ENCODE results near the gene CAPZB.

The CAPZB gene

DNA sequence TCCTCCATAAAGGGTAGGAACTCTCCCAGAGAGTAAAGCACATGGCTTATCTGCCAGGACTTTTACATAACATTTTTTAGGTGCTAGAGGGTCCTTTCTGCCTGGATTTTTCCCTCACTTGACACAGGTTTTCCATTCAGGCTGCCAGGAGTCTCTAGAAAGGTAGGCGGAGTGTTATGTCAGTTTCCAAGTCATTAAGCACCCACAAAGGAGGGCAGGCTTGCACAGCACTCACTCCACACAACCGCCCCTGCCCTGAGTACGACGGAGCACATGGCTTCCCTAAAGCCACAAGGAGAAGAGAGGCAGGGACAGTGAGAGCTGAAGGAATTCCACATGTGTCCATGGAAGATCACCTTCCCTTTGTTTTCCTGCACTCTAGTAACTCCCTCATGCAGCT is 55.7 kb downstream of the CAPZB start:
- peak; percentile 94 for DNase-seq (ENCODE audit: low read depth, low spot score)

DNA sequence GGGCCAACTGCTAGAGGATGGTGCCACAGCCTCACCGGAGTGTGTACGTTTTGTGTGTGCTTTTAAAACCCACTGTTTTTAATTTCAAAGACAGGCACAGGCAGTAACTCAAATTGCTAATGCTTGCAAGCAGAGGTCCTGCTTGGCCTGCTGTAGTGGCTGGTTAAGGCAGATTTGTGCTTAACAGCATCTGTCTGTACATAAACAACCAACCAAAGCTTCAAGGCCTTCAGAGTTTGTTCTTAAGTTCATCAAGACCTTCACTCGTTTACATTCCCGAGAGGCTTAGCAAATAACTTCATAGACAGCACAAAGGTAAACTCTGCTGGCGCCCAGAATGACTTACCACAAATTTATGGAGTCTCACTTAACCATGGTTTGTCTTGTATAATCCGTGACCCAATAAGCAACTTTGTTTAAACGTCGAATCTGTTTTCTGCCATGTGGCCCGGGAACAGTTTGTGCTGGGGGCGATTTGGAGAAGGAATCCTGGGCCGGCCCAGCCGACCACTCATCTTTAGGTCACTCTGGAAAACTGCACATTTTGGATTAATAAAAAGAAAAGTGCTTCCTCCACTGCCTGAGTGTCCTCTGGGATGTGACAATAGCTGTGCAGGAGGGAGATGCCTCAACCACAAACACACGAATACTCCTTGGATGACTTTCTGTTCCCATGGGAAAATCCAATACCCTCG is 58.1 kb downstream of the CAPZB start:
- peak; percentile 76 for DNase-seq (ENCODE audit: low read depth, low spot score)

DNA sequence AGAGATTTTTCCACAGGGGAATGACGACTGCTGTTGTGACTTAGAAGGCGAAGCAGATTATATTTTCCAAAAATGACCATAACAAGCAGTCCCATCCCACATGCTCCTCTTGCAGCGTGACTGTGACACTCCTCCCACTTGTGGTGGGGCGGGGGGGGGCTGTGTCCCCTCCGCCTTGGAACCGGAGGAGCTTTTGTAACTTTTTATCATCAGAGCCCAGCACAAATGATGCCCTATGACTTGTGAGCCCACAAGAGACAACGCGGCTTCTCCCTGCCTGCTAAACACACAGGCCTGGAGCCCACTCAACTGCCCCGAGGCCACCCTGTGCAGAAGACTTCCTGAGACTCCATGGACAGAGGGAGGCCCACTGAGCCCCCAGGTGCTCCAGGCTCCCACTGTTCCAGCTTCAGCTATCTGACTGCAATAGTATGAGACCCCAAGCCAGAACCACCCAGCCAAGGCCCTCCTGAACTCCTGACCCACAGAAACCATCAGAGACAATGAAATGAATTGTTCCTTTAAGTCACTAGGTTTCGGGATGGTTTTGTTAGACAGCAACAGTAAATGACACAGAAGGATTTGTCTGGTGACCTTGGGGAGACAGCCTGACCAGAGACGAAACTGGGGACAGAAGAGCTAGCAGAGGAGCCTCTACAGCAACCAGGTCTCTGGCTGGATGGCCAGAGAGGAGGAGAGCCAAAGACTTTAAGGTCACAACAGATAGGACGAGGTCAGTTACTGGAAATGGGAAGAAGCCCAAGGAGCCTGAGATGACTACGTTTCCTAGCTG is 58.8 kb downstream of the CAPZB start:
- DNase-seq (ENCODE audit: low read depth, low spot score): no peak

DNA sequence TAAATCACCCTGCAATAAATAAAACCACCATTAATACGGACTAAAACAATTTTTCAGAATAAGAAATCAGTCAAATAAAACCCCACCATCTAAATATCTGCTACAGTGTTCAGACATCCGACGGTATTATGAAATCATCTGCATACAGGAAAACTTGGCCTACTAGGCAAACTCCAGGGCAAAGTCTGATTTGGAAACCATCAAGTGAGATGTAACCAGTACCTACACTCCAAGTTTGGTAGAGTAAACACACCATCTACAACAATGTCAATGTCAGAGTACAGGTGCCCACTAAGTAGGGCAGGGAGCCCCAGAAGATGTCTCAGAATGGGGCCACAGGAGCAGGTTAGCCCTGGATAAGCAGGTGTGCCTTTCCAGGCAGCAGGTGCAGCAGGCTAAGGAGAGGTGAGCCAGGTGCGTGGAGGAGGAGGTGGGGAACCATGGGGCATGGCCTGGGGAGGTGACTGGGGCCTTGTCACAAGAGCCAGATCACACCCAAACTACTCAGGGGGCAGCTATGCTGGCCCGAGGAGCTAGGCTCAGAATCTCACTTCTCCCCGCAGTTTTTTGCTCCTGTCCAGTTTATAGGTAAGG is 59.6 kb downstream of the CAPZB start:
- no peak for DNase-seq (ENCODE audit: low read depth, low spot score)

DNA sequence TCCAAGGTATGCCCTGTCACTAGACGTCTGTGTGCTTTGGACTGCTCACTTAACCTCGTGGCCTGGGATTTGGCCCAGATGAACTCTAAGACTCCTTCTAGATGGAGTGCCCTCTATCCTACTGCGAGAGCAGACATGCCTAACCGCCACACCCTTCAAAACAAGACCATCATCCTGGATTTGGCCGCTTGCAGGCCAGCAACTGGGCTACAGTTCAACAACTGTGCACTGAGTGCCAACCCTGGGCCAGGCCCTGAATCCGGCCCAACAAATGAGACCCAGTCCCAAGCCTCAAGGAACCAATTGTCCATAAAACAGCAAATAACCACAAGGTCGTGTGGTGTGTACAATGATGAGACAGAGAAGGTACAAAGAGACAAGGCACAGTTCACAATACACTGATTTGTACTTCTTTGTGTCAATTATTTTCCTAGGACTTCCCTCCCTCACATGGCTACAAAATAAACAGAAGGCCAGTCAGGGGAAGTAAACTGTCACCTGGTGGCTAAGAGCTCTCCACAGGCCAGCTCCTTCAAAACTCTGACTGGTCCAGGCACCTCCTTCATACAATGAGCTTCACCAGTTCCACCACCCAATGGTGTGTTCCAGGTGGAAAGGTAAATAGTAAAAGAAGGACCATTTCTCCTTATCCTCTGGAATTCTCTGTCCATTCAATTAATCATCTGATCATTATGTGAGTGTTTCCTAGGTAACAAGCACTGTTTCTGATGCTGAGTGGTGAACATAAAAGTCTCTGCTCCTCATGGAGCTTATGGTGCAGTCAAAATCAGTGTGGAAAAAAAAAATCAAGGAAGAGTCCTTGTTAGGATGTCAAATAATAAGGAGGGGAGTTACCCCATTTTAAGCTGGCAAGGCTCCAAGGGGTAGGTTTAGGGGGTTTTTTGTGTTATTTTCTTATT is 60.4 kb downstream of the CAPZB start:
- DNase-seq (ENCODE audit: low read depth, low spot score): no peak

DNA sequence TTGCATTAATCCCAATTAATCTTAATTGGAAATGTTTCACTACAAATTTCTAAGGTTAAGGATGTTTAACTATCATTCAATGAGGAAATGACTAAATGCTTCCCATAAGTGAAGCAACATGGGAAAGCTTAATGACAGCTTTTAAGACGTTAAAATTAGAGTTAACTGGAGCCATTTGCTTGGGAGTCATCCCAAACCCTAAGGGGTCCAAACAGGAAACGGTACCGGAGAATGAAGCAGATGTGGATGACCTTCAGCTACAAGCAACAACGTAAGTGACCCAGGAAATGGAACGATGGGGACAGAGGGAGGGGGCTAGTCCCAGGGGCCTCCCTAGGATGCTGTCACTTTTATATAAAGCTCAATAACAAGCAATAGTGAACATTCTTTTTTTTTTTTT is 62.2 kb downstream of the CAPZB start:
- DNase-seq (ENCODE audit: low read depth, low spot score): no peak

DNA sequence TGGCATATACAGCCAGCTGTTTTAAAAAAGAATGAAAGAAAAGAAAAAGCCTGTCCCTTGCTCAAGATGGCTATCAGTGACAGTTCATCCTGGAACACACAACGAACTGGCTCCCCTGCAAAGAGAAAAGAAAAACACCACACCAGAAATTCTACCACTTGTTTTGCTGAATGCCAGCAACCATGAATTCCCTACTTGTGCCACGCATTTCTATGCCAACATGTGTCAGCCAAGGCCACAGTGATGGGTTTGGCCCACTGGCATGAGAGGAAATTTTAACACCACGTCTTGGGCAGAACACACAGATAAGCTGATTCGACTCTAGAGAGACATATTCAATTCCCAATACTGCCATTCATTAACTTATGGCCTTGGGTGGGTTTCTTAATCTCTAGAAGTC is 64.0 kb downstream of the CAPZB start:
- DNase-seq (ENCODE audit: low read depth, low spot score): no peak

DNA sequence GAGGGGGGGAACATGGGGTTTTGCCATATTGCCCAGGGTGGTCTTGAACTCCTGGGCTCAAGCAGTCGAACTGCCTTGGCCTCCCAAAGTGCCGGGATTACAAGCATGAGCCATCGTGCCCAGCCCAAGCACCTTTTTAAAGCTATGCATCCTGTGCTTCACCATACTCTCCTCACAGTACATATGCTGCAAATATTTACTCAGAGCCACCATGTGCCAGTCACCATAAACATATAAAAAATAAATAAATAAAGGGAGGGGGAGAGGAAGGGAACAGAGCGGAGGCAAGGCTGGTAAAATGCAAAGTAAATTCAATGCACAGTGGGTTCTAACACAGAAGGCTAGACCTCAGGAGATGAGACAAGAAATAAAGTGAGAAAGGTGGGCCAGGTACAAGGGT is 64.7 kb downstream of the CAPZB start:
- no peak for DNase-seq (ENCODE audit: low read depth, low spot score)

DNA sequence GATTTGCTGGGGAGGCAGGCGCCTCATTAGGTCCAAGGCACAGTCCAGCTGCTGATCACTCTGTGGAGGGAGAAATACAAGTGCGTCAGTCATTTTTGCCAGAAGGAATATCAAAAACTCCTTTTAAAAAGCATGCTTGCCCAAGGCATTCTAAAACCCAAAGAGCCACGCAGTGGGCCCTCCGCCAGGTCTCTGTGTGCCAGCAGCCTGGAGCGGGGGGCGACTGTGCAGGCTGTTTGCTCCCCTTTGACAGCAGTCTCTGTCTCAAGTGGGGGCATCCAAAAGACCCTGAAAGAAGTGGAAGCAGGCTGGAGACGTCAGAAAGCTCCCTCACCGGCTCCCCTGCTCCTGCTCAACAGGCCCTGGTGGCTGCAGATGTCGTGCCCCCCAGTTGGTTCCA is 65.6 kb downstream of the CAPZB start:
- no peak for DNase-seq (ENCODE audit: low read depth, low spot score)

DNA sequence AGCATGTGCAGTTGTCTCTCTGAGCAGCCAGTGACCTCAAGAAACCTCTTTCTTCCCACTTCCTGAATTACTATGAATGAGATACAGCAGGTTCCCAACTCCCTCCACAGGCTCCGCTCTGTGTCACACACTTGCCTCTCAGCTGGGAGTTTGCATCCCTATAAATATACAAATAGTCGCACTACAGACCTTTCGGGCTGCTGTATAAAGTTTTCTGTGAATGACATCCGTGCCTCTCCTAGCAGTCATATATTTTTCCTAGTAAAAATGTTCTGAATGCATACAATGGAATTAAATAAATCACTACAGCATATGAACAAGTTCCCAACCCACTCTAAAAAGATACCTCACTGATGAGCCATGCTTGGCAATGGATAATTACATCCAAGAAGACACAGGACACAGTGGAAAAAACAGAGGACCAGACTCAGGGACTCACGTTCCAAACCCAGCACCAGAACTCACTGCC is 66.8 kb downstream of the CAPZB start:
- DNase-seq (ENCODE audit: low read depth, low spot score): no peak

DNA sequence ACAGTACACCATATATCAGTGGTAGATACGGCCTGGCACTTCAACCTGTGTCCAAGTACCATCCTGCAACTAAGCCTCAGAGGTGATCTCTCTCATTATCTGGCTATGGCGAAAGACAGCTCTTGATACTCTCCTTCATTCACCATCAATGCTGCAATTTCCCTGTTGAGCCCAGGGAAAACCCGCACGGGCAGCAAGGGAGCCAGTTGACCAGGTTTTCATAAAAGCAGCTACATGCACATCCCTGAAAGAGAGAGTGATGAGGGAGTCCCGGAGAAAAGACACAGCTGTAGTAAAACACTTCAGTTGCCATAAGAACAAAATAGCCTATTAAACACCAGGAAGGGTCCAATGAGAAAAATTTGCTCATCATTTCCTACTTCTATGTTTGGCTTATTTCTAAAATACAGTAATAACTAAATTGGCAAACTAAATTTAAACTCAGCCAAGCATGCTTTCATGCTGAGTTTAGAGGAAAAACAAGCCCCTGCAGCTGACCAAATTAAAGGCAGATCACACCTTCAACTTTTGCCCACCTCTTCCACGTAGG is 68.3 kb downstream of the CAPZB start:
- DNase-seq (ENCODE audit: low read depth, low spot score): no peak

DNA sequence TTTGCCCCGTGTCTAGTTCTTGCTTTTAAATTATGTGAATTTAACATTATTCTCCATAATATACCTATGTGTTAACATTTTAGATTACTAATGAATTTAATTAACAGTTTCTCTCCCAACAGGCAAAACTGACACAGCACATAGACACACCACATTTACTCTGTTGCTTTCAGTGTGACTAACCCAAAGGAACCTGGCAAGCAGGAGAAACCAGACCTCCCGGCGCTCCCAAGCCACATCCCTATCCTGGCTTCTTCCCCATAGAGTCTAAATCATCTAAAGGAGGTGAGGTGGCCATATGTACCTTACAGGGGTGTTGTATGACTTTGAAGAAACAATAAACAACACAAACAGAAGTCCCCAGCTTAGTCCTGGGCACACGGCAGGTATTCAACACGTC is 69.2 kb downstream of the CAPZB start:
- no peak for DNase-seq (ENCODE audit: low read depth, low spot score)

DNA sequence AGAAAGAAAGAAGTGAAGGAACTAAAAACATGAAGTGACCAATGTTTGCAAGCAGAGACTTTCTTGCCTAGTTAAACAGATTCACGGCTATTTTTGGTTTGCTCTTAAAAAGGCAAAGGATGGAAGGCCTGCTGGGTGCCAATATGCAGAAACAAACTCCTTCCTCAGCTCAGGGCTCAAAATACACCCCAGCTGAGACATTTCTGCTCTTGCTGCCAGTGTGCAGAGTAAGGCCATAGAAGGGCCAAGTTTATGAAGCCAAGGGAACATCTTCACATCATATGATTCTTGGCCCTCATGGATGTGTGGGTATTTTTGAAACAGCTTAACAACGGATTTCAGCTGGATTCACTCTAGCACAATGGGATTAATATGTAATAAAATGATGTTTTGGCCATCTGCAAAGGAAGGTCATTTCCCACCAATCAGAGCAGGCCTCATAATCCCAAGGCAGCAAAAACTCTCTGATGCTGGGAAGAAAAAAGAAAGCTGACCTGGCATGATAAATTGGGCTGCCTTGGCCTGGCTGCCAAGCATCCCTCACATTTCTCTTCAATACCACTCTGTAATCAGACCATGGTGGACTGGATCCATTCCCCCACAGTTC is 70.7 kb downstream of the CAPZB start:
- no peak for DNase-seq (ENCODE audit: low read depth, low spot score)

DNA sequence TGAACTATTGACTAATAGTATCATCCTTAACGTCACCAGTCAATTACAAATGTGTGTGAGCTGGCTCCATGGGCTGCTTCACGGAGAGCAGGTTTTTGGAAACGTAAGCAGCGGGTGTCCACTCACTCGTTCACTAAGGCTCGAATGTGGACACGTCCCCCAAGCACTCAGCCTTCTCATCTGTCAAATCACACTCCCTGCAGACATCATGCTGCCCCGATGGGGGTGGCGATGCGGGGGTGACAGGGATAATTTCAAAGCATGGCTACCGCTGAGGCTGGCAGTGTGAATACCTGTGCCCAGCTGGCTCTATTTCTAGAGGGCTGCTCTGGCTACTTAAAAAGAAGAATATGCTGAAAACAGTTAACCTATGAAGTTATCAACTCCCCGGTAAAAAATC is 71.3 kb downstream of the CAPZB start:
- no peak for DNase-seq (ENCODE audit: low read depth, low spot score)

DNA sequence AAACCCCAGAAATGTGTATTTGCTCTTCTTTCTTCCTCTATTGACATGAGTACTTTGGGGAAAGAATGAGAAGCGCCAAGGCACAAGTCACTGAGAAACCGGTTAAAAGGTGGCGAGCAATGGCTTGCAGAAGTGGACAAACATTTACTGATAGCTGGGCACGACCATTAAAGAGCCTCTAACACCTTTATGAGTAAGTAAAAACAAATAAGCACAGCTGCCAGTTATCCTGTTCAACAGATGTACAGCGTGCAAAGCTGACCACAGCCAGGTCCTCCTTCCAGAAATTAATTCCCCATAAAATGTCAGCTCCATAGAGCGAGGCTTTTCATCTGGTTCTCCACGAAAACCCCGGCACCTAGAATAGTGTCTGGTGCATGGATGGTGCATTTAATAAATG is 72.7 kb downstream of the CAPZB start:
- no peak for DNase-seq (ENCODE audit: low read depth, low spot score)

DNA sequence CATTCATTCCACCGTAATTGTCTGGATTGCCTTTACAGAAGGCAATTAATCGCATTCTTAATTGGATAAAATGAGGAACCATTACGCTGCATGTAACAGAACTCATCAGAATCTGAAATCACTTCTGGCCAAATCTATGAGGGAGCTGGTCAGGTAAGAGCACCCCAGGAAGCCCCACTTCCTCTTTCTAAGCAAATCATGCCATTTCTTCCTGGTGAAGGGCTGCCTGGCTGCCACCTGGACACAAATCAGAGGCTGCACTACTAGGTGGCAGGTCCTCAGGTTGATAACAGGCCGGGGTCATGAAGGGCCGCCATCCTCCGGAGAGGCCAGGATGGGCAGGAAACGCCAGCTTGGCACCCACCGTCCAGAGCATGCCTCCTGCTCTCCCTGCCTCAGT is 73.7 kb downstream of the CAPZB start:
- DNase-seq (ENCODE audit: low read depth, low spot score): no peak

DNA sequence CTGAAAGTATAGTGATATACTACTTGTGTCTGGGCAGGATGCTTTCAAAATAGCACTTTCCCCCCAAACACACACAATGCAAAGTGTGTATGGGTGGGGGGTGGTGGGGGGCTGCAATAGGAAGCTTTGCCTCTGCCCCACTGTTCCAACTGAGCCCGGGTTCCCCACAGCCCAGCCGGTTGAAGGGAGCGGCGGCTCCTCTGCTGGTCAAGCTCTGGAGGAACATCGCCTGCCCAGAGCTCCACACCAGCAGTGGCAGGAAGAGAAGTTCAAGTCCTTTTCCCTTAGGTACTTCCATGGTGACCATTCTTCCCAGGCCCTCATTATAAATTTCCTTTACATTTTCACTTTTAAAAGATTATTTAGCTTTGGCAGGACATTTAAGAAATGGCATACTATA is 74.9 kb downstream of the CAPZB start:
- no peak for DNase-seq (ENCODE audit: low read depth, low spot score)

DNA sequence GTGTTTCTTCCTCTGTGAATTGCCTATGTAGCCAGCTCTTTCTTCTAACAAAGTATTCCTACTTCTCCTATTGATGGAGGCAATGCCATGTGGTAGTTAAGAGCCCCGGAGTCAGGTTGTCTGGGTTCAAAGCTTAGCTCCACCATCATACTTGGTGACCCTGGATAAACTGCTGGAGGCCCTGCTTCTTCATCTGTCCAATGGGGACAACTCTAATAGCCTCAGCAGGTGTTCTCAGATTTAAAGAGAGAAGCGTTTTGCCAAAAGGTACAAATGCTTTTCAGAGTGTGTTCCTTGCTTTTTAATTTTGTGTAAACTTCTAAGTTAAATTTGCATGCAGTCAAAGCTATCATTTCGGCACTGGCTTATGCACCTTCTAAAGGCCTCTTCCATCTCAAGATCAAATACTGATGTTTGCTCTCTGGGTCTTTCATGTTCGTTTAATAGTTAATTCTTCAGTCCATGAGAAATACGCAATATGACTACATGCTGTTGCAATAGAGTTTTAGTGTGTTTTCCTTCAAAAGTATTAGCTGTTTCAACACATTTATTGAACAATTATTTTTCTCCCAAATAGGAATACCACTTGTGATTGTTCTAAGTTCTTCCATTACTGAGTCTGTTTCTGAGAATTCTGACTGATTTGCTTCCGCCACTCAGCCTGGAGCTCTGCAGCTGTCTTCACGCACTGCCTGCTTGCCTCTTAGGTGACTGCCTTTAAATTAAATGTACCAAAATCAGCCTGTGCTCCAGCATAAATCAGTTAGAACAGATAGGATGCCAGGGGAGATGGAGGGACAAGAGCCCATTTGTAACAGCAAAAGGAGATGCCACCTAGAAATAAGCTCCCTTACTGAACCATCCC is 75.6 kb downstream of the CAPZB start:
- no peak for DNase-seq (ENCODE audit: low read depth, low spot score)

DNA sequence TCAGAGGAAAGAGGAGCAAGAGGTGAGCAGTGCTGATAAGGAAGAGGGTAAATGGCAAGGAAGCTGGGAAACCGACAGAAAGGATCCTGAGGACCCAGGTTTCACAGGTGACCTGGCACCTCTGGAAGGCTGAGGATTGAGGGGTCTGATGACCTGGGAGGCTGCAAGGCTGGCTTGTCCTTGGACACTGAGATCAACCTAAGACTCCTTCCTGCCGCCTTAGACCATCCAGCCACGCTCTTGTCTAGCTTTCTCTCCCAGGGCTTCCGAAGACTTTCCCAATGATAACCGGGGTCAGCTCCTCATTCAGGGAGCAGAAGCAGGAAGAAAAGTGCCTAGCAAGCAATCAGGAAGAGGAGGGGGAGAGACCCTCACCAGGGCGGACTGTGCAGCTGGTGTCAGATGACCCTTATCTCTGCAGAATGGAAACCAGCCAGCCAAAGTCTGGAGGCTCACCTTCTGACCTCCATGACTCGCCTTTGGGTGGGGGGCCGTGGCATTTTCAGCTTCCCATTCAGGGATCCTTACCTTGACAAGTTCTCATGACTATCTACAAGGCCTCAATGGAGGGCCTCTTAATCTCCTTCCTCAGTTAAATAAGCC is 77.7 kb downstream of the CAPZB start:
- DNase-seq (ENCODE audit: low read depth, low spot score): no peak

DNA sequence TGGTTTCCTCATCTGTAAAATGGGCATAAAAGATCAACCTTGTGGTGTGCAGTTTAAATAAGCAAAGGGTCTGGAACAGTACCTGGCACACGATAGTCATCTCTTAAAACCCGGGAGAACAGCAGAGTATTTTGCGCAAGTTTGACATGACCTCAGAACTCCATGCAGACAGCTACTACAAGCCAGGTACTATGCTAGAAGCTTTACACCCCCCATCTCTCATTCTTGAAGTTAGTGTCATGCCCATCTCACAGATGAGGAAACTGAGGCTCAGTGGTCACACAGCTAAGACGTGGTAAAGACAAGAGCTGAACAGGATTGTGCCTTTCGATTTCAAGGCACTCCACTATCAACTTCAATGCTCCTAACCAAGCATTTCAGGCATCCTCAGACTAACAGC is 78.7 kb downstream of the CAPZB start:
- DNase-seq (ENCODE audit: low read depth, low spot score): no peak
